HG03108 (cell line): Measurements from ENCODE around the gene SIL1.

ENCODE experiments used
- ATAC-seq: cut with Tn5 transposase; IDR thresholded peaks from one replicate; pipeline ENCODE4 v1.9.1; 2021; ENCODE audit warnings: moderate library complexity; ENCODE audit not compliant: unreplicated experiment

The SIL1 gene

DNA sequence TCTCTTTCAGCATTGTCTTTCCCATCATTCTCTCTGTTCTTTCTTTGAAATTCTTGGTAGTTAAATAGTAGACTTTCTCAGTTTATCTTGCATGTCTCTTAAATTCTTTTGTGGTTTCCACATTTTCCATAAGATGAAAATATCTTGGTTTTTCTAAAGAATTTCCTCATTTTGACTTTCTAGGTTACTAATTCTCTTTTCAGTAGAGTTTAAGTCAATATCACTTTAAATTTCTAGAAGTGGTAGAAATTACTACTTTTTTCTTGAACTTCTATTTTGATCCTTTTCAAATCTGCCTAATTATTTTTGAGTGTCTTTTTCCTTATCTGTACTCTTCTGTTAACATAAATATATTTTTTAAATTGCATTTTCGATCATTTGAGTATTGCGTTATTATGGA lies 299.4 kb downstream of the SIL1 start:
- no peak for ATAC-seq

DNA sequence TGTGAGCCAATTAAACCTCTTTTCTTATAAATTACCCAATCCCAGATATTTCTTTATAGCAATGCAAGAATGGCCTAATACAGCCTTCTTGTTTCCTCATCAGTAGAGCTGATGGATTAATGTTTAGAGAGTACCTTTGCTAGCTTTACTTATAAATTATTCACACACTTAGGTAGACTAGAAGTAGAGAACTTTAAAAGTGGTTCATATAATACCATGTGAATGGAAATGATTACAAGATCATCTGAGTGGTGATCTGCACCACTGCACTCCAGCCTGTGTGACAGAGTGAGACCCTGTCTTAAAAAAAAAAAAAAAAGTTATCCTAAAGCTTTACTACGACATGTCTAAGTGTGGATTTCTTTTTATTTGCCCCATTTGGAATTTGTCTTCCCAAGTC lies 299.9 kb downstream of the SIL1 start:
- no peak for ATAC-seq
